ENCODE results near the gene PTMS.

DNA sequence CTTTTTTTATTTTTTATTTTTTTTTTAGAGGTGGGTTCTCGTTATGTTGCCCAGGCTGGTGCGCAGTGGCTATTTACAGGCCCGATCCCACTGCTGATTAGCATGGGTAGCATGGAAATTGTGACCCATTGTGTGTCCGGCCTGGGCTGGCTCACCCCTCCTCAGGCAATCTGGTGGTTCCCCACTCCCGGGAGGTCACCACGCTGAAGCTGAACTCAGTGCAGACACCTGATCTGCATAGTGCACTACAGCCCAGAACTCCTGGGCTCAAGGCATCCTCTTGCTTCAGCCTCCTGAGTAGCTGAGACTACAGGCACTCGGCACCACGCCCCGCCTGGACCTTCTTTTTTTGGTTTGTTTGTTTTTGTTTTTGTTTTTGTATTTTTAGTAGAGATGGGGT lies 17.7 kb downstream of the PTMS start:
- TF ChIP-seq HNRNPK (IDR thresholded peaks at IDR 0.05; ENCODE audit: low read depth, low read length, poor library complexity, severe bottlenecking) (no peak), ZNF707 (CRISPR knock-in tag; conservative IDR thresholded peaks at IDR 0.05) (no peak), ZNF586 (CRISPR knock-in tag; conservative IDR thresholded peaks at IDR 0.05) (no peak), ARNT (IDR thresholded peaks at IDR 0.05) (no peak), SETDB1 (IDR thresholded peaks at IDR 0.05; ENCODE audit: low read length) (no peak), NR2C2 (CRISPR knock-in tag; IDR thresholded peaks at IDR 0.05) (no peak), NR2C2 (tag; IDR thresholded peaks at IDR 0.05) (no peak), SP2 (IDR thresholded peaks at IDR 0.05; ENCODE audit: extremely low read depth, low read depth, low read length, poor library complexity, severe bottlenecking) (no peak), BRCA1 (IDR thresholded peaks at IDR 0.05) (no peak), BRCA1 (CRISPR knock-in tag; IDR thresholded peaks at IDR 0.05) (no peak), CTCF (IDR thresholded peaks at IDR 0.05 in 2 of 3, conservative IDR thresholded peaks at IDR 0.05 in 1 of 3; ENCODE audit: insufficient read depth in 2 of 3, low read depth in 1 of 3, low read length in 3 of 3) (no peak), TEAD1 (CRISPR knock-in tag; IDR thresholded peaks at IDR 0.05) (no peak)
- TF ChIP-seq, protein P1, sequence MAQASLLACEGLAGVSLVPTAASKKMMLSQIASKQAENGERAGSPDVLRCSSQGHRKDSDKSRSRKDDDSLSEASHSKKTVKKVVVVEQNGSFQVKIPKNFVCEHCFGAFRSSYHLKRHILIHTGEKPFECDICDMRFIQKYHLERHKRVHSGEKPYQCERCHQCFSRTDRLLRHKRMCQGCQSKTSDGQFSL (CRISPR knock-in tag; IDR thresholded peaks at IDR 0.05): no peak
- TF ChIP-seq, protein P1 (tag; IDR thresholded peaks at IDR 0.05): no peak
- TF ChIP-seq, protein P2, sequence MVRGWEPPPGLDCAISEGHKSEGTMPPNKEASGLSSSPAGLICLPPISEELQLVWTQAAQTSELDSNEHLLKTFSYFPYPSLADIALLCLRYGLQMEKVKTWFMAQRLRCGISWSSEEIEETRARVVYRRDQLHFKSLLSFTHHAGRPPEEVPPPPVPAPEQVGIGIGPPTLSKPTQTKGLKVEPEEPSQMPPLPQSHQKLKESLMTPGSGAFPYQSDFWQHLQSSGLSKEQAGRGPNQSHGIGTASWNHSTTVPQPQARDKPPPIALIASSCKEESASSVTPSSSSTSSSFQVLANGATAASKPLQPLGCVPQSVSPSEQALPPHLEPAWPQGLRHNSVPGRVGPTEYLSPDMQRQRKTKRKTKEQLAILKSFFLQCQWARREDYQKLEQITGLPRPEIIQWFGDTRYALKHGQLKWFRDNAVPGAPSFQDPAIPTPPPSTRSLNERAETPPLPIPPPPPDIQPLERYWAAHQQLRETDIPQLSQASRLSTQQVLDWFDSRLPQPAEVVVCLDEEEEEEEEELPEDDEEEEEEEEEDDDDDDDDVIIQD (CRISPR knock-in tag; IDR thresholded peaks at IDR 0.05): no peak
- TF ChIP-seq, protein P3, sequence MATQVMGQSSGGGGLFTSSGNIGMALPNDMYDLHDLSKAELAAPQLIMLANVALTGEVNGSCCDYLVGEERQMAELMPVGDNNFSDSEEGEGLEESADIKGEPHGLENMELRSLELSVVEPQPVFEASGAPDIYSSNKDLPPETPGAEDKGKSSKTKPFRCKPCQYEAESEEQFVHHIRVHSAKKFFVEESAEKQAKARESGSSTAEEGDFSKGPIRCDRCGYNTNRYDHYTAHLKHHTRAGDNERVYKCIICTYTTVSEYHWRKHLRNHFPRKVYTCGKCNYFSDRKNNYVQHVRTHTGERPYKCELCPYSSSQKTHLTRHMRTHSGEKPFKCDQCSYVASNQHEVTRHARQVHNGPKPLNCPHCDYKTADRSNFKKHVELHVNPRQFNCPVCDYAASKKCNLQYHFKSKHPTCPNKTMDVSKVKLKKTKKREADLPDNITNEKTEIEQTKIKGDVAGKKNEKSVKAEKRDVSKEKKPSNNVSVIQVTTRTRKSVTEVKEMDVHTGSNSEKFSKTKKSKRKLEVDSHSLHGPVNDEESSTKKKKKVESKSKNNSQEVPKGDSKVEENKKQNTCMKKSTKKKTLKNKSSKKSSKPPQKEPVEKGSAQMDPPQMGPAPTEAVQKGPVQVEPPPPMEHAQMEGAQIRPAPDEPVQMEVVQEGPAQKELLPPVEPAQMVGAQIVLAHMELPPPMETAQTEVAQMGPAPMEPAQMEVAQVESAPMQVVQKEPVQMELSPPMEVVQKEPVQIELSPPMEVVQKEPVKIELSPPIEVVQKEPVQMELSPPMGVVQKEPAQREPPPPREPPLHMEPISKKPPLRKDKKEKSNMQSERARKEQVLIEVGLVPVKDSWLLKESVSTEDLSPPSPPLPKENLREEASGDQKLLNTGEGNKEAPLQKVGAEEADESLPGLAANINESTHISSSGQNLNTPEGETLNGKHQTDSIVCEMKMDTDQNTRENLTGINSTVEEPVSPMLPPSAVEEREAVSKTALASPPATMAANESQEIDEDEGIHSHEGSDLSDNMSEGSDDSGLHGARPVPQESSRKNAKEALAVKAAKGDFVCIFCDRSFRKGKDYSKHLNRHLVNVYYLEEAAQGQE (IDR thresholded peaks at IDR 0.05; ENCODE audit: borderline replicate concordance): no peak
- TF ChIP-seq, protein P3 (CRISPR knock-in tag; IDR thresholded peaks at IDR 0.05; ENCODE audit: low read depth): no peak
- TF ChIP-seq, protein P4, sequence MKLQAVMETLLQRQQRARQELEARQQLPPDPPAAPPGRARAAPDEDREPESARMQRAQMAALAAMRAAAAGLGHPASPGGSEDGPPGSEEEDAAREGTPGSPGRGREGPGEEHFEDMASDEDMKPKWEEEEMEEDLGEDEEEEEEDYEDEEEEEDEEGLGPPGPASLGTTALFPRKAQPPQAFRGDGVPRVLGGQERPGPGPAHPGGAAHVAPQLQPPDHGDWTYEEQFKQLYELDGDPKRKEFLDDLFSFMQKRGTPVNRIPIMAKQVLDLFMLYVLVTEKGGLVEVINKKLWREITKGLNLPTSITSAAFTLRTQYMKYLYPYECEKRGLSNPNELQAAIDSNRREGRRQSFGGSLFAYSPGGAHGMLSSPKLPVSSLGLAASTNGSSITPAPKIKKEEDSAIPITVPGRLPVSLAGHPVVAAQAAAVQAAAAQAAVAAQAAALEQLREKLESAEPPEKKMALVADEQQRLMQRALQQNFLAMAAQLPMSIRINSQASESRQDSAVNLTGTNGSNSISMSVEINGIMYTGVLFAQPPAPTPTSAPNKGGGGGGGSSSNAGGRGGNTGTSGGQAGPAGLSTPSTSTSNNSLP (IDR thresholded peaks at IDR 0.05; ENCODE audit: borderline replicate concordance, low read depth, low read length): no peak

Measured in K562 (cell line).